ENCODE results near the gene LYST.
"Not testable (repeated sequence)": the region's sequence is repeated elsewhere in the genome, so short reads cannot be mapped to it uniquely, and the experiment has no call there.

DNA sequence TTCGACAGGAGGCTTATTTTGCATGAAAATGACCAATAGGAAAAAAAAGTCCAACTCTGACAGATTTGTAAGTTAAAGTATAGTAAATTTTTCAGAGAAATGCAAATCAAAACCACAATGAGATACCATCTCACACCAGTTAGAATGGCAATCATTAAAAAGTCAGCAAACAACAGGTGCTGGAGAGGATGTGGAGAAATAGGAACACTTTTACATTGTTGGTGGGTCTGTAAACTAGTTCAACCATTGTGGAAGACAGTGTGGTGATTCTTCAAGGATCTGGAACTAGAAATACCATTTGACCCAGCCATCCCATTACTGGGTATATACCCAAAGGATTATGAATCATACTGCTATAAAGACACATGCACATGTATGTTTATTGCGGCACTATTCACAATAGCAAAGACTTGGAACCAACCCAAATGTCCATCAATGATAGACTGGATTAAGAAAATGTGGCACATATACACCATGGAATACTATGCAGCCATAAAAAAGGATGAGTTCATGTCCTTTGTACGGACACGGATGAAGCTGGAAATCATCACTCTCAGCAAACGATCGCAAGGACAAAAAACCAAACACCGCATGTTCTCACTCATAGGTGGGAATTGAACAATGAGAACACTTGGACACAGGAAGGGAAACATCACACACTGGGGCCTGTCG lies 80.3 kb downstream of the LYST start:
- not testable (repeated sequence) for TF ChIP-seq EZH2 (IDR thresholded peaks at IDR 0.05; ENCODE audit: low read length)
- TF ChIP-seq, protein P1, sequence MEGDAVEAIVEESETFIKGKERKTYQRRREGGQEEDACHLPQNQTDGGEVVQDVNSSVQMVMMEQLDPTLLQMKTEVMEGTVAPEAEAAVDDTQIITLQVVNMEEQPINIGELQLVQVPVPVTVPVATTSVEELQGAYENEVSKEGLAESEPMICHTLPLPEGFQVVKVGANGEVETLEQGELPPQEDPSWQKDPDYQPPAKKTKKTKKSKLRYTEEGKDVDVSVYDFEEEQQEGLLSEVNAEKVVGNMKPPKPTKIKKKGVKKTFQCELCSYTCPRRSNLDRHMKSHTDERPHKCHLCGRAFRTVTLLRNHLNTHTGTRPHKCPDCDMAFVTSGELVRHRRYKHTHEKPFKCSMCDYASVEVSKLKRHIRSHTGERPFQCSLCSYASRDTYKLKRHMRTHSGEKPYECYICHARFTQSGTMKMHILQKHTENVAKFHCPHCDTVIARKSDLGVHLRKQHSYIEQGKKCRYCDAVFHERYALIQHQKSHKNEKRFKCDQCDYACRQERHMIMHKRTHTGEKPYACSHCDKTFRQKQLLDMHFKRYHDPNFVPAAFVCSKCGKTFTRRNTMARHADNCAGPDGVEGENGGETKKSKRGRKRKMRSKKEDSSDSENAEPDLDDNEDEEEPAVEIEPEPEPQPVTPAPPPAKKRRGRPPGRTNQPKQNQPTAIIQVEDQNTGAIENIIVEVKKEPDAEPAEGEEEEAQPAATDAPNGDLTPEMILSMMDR (optimal IDR thresholded peaks at IDR 0.05 in 1 of 3, IDR thresholded peaks at IDR 0.05 in 1 of 3, conservative IDR thresholded peaks at IDR 0.05 in 1 of 3; ENCODE audit: extremely low read depth in 1 of 3, insufficient read depth in 2 of 3, low read length in 3 of 3): not testable (repeated sequence)
